ENCODE results near the gene FOXE3.

- TF ChIP-seq CTCF (IDR thresholded peaks at IDR 0.05) (no peak), POLR2A (IDR thresholded peaks at IDR 0.05) (no peak), POLR2AphosphoS5 (IDR thresholded peaks at IDR 0.05) (no peak), EP300 (IDR thresholded peaks at IDR 0.05) (no peak)
These were observed 4.6 kb upstream of the FOXE3 start for GRCh38 chr1:47411436-47411835.
